SU-DHL-6 (cell line): ENCODE results near the gene IFI35.

Source experiments
- EZH2phosphoT487 ChIP-seq: fragments of 200-600 bp; sonication (generic), shearing (Covaris generic); conservative IDR thresholded peaks from 2 replicates; pipeline ENCODE4 v1.6.1; 2018; ENCODE audit warnings: mild to moderate bottlenecking, antibody characterized with exemption, low read length, moderate library complexity, mixed read lengths
- TF ChIP-seq, protein P1 (sequence below): fragments of 200-600 bp; sonication (generic); IDR thresholded peaks from one replicate; pipeline ENCODE4 v1.5.1; 2017; ENCODE audit warnings: antibody characterized with exemption, mild to moderate bottlenecking, low read length, moderate library complexity; ENCODE audit not compliant: insufficient read depth, poor library complexity, severe bottlenecking

DNA sequence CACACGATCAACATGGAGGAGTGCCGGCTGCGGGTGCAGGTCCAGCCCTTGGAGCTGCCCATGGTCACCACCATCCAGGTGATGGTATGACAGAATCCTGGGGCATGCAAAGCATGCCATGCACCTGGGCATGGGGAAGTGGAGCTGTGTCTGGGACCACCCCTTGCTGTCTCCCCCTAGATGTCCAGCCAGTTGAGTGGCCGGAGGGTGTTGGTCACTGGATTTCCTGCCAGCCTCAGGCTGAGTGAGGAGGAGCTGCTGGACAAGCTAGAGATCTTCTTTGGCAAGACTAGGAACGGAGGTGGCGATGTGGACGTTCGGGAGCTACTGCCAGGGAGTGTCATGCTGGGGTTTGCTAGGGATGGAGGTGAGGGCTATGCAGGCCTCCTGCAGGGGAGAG lies 6.7 kb downstream of the IFI35 start:
- TF ChIP-seq, protein P1, sequence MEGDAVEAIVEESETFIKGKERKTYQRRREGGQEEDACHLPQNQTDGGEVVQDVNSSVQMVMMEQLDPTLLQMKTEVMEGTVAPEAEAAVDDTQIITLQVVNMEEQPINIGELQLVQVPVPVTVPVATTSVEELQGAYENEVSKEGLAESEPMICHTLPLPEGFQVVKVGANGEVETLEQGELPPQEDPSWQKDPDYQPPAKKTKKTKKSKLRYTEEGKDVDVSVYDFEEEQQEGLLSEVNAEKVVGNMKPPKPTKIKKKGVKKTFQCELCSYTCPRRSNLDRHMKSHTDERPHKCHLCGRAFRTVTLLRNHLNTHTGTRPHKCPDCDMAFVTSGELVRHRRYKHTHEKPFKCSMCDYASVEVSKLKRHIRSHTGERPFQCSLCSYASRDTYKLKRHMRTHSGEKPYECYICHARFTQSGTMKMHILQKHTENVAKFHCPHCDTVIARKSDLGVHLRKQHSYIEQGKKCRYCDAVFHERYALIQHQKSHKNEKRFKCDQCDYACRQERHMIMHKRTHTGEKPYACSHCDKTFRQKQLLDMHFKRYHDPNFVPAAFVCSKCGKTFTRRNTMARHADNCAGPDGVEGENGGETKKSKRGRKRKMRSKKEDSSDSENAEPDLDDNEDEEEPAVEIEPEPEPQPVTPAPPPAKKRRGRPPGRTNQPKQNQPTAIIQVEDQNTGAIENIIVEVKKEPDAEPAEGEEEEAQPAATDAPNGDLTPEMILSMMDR = no peak
- TF ChIP-seq EZH2phosphoT487 = no peak
